NT2/D1 (cell line): Measurements from ENCODE around the gene SRF.

Source experiments
- DNase-seq: peaks from one replicate; pipeline ENCODE4 v3.0.0-alpha.2; 2011; ENCODE audit warnings: low read depth, low spot score
- H3K27me3 ChIP-seq: 2 replicates; pipeline ENCODE4 v1.6.0; 2011; ENCODE audit warnings: mild to moderate bottlenecking; ENCODE audit not compliant: insufficient read length, insufficient read depth
- H3K36me3 ChIP-seq: 2 replicates; pipeline ENCODE4 v1.6.1; 2011; ENCODE audit warnings: mild to moderate bottlenecking, low read length, mixed read lengths; ENCODE audit not compliant: insufficient read depth, insufficient read length
- H3K4me1 ChIP-seq: 2 replicates; pipeline ENCODE4 v1.5.1; 2011; ENCODE audit not compliant: insufficient read depth, insufficient read length
- H3K4me3 ChIP-seq: 2 replicates; pipeline ENCODE4 v1.5.1; 2011; ENCODE audit warnings: low read depth; ENCODE audit not compliant: insufficient read length
- H3K9ac ChIP-seq: 2 replicates; pipeline ENCODE4 v1.6.0; 2011; ENCODE audit warnings: low read depth; ENCODE audit not compliant: insufficient read length
- H3K9me3 ChIP-seq: 2 replicates; pipeline ENCODE4 v1.5.1; 2011; ENCODE audit warnings: mild to moderate bottlenecking, low read length; ENCODE audit not compliant: insufficient read depth
- SUZ12 ChIP-seq: IDR thresholded peaks from 2 replicates; pipeline ENCODE4 v1.6.1; 2011; ENCODE audit not compliant: insufficient read length, insufficient read depth; ENCODE audit errors: extremely low read depth
- YY1 ChIP-seq: IDR thresholded peaks from 2 replicates; pipeline ENCODE4 v1.6.1; 2011; ENCODE audit not compliant: insufficient read length, insufficient read depth
- ZNF274 ChIP-seq: IDR thresholded peaks from 2 replicates; pipeline ENCODE4 v1.6.1; 2011; ENCODE audit warnings: mild to moderate bottlenecking, low read depth, low read length

SRF gene

GRCh38 chr6:43170931-43171706 is at the start of gene SRF:
SRF (plus strand) TSS chr6:43171269; CDS start chr6:43171657, 388 bp downstream.
- no peaks in the 10 kb centered on the region for H3K9me3 ChIP-seq
- H3K9ac ChIP-seq = peak within 1 kb of the TSS; percentile 92
- peak within 1 kb of the TSS; percentile 82 for H3K4me3 ChIP-seq
- DNase-seq = peak; percentile 96
- H3K4me1 ChIP-seq = peaks cover 7% of the 10 kb centered on the region
- H3K27me3 ChIP-seq = no peaks in the 10 kb centered on the region
- peaks cover 22% of the 10 kb centered on the region for H3K36me3 ChIP-seq
- TF ChIP-seq SUZ12 (no peak), YY1 (no peak), ZNF274 (no peak)

- DNase-seq = no peak
- Histone ChIP-seq H3K27me3 (no peaks in the 10 kb centered on the region), H3K4me1 (peaks cover 18% of the 10 kb centered on the region), H3K9ac (no peak overlapping the region), H3K36me3 (peaks cover 3% of the 10 kb centered on the region), H3K4me3 (no peak overlapping the region), H3K9me3 (no peaks in the 10 kb centered on the region)
- no peak for TF ChIP-seq YY1
- TF ChIP-seq SUZ12 = no peak
- no peak for TF ChIP-seq ZNF274
Observed at GRCh38 chr6:43122146-43122545, 48.9 kb upstream of the SRF start.

- TF ChIP-seq ZNF274 = no peak
- TF ChIP-seq YY1 = no peak
- no peak for TF ChIP-seq SUZ12
- Histone ChIP-seq H3K4me3 (no peak overlapping the region), H3K36me3 (no peaks in the 10 kb centered on the region), H3K4me1 (peaks cover 21% of the 10 kb centered on the region), H3K9ac (peak overlapping the region; percentile 42), H3K27me3 (no peaks in the 10 kb centered on the region), H3K9me3 (no peaks in the 10 kb centered on the region)
- DNase-seq = no peak
Observed at GRCh38 chr6:43123461-43124314, 47.4 kb upstream of the SRF start.

- no peak for DNase-seq
- TF ChIP-seq ZNF274 (no peak), YY1 (no peak), SUZ12 (no peak)
- no peak overlapping the region for H3K9ac ChIP-seq
- peaks cover 6% of the 10 kb centered on the region for H3K36me3 ChIP-seq
- H3K9me3 ChIP-seq = no peaks in the 10 kb centered on the region
- H3K27me3 ChIP-seq = no peaks in the 10 kb centered on the region
- no peak overlapping the region for H3K4me3 ChIP-seq
- peaks cover 24% of the 10 kb centered on the region for H3K4me1 ChIP-seq
Observed at GRCh38 chr6:43124481-43124880, 46.6 kb upstream of the SRF start.

- no peak for DNase-seq
- no peaks in the 10 kb centered on the region for H3K9me3 ChIP-seq
- TF ChIP-seq ZNF274 (no peak), SUZ12 (no peak), YY1 (no peak)
- H3K36me3 ChIP-seq = peaks cover 13% of the 10 kb centered on the region
- H3K9ac ChIP-seq = no peak overlapping the region
- H3K4me1 ChIP-seq = peaks cover 26% of the 10 kb centered on the region
- no peak overlapping the region for H3K4me3 ChIP-seq
- H3K27me3 ChIP-seq = no peaks in the 10 kb centered on the region
Observed at GRCh38 chr6:43125119-43125518, 46.0 kb upstream of the SRF start.

- Histone ChIP-seq H3K4me1 (peaks cover 26% of the 10 kb centered on the region), H3K36me3 (peaks cover 17% of the 10 kb centered on the region), H3K9me3 (no peaks in the 10 kb centered on the region), H3K4me3 (no peak overlapping the region), H3K27me3 (no peaks in the 10 kb centered on the region), H3K9ac (no peak overlapping the region)
- DNase-seq = no peak
- TF ChIP-seq YY1 (no peak), SUZ12 (no peak), ZNF274 (no peak)
Observed at GRCh38 chr6:43125555-43125954, 45.5 kb upstream of the SRF start.

- no peak overlapping the region for H3K9ac ChIP-seq
- peaks cover 22% of the 10 kb centered on the region for H3K4me1 ChIP-seq
- TF ChIP-seq SUZ12 (no peak), ZNF274 (no peak), YY1 (no peak)
- DNase-seq = no peak
- no peaks in the 10 kb centered on the region for H3K27me3 ChIP-seq
- no peaks in the 10 kb centered on the region for H3K9me3 ChIP-seq
- peaks cover 31% of the 10 kb centered on the region for H3K36me3 ChIP-seq
- no peak overlapping the region for H3K4me3 ChIP-seq
Observed at GRCh38 chr6:43127180-43127579, 43.9 kb upstream of the SRF start.
